Stimulated activated CD8-positive, alpha-beta memory T cell treated with anti-CD3 and anti-CD28 coated beads, Interleukin-12 subunit alpha, Interleukin-12 subunit beta, amount 100 ng/mL, for 1 hour (primary cell): ENCODE data around the gene ZDHHC13.

Experiments used
- DNase-seq: peaks from one replicate; pipeline ENCODE4 v3.0.0-alpha.2; 2020; ENCODE audit warnings: low read depth

Gene ZDHHC13

GRCh38 chr11:19173004-19173689, 56.2 kb downstream of the ZDHHC13 start:
- DNase-seq: no peak

- no peak for DNase-seq
Observed at GRCh38 chr11:19173964-19174638, 57.1 kb downstream of the ZDHHC13 start.

GRCh38 chr11:19176629-19177186, 59.7 kb downstream of the ZDHHC13 start:
- DNase-seq: no peak

- no peak for DNase-seq
Observed at GRCh38 chr11:19181531-19182261, 64.7 kb downstream of the ZDHHC13 start.

GRCh38 chr11:19183646-19184045, 66.7 kb downstream of the ZDHHC13 start:
- no peak for DNase-seq

- DNase-seq: no peak
Observed at GRCh38 chr11:19185036-19185435, 68.1 kb downstream of the ZDHHC13 start.

- no peak for DNase-seq
Observed at GRCh38 chr11:19185516-19186052, 68.6 kb downstream of the ZDHHC13 start.

- DNase-seq: no peak
Observed at GRCh38 chr11:19187114-19187832, 70.3 kb downstream of the ZDHHC13 start.

GRCh38 chr11:19187833-19188258, 70.9 kb downstream of the ZDHHC13 start:
- no peak for DNase-seq

- no peak for DNase-seq
Observed at GRCh38 chr11:19191530-19192169, 74.7 kb downstream of the ZDHHC13 start.

- DNase-seq: no peak
Observed at GRCh38 chr11:19193916-19194315, 76.9 kb downstream of the ZDHHC13 start.

GRCh38 chr11:19194620-19195308, 77.8 kb downstream of the ZDHHC13 start:
- DNase-seq: no peak

GRCh38 chr11:19196432-19196831, 79.5 kb downstream of the ZDHHC13 start:
- DNase-seq: no peak

- DNase-seq: no peak
Observed at GRCh38 chr11:19199048-19199447, 82.1 kb downstream of the ZDHHC13 start.

- no peak for DNase-seq
Observed at GRCh38 chr11:19199771-19200170, 82.8 kb downstream of the ZDHHC13 start.

GRCh38 chr11:19200410-19201201, 83.6 kb downstream of the ZDHHC13 start:
- DNase-seq: no peak

GRCh38 chr11:19201737-19202605, 85.0 kb downstream of the ZDHHC13 start, which contains the start of gene CSRP3:
Gene CSRP3, minus strand, starts transcription at chr11:19201983. Its CDS starts 9,535 bp downstream, at chr11:19192448.
- DNase-seq: no peak

- no peak for DNase-seq
Observed at GRCh38 chr11:19204836-19205235, 87.9 kb downstream of the ZDHHC13 start.

GRCh38 chr11:19208181-19208580, 91.2 kb downstream of the ZDHHC13 start:
- no peak for DNase-seq
